Fibroblast of lung (primary cell): Measurements from ENCODE around the gene IGSF21.

Experiments
- CTCF ChIP-seq, 2 donors: IDR thresholded peaks in 1 of 2; conservative IDR thresholded peaks in 1 of 2; 1 replicate in 1 of 2; 2 replicates in 1 of 2; pipeline ENCODE4 v1.5.1; 2011 to 2012; ENCODE audit warnings: low read length in 2 of 2, control low read depth in 1 of 2, inconsistent platforms in 1 of 2, low read depth in 1 of 2, mild to moderate bottlenecking in 1 of 2
- EZH2 ChIP-seq: IDR thresholded peaks from 2 replicates; pipeline ENCODE4 v1.5.1; 2012; ENCODE audit warnings: low read length, control low read depth, mild to moderate bottlenecking; ENCODE audit errors: missing control alignments

GRCh38 chr1:18410407-18410806 is 302.8 kb downstream of the IGSF21 start:
- TF ChIP-seq CTCF (conservative IDR thresholded peaks at IDR 0.05 in 1 of 2, IDR thresholded peaks at IDR 0.05 in 1 of 2; ENCODE audit: low read depth in 1 of 2, low read length in 2 of 2) (no peak), EZH2 (no peak)
